ENCODE results near the gene ADGRG1. TPM values are rescaled to one million over a fixed set of nuclear protein-coding genes. Genes with fewer than 3 reads are reported as not detected.

Gene ADGRG1
- total RNA-seq, 2 donors from 2014 or later: 4.3 to 8.2 TPM

DNA sequence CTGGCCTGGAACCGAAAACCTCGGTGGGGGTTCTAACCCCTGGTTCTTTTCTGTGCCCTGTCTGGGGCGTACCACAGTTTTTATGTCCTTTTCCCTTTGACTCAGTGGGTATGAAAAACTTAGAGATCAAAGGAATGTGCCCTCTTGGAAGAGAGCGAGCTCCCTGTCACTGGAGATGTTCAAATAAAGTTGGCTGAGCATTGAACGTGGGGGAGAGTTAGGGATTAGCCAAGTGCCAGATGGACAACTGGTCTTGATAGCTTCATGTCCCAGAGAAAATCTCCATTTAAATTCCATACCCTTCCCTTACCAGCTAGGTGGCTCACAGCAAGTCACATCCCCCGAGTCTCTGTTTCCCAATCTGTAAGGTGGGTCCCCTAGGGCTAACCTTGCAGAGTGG lies 9.5 kb downstream of the ADGRG1 start:
- peak overlapping the region in 1 of 2 donors; percentile 58 for H3K27ac Mint-ChIP-seq
- ATAC-seq: no peak

DNA sequence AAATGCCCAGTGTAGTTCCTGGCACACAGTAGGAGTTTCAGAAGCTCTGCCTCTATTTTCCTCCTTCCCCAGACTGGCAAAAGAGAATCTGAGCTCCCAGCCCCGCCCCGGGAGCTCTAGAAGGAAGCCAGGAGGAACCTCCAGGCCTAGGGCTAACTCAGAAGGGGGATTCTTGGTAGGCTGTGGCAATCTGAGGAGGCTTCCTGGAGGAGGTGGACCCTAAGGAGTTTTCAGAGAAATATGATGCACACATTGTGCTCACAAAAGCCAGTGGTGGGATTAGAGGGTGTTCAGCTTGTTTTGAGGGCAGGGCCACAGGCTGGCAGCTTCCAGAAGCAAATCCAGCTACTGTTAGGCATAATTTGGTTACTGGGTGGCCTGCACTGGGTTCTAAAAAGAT lies 10.0 kb downstream of the ADGRG1 start:
- Mint-ChIP-seq H3K9me3 (no peaks in the 10 kb centered on the region), H3K36me3 (no peaks in the 10 kb centered on the region), H3K27ac (peak overlapping the region in 1 of 2 donors; percentile 58)
- ATAC-seq: no peak
- no peak for DNase-seq (ENCODE audit: low spot score in 2 of 2)

More for the DNA sequence above, 9.5 kb downstream of the ADGRG1 start:
- DNase-seq (ENCODE audit: low spot score in 2 of 2): no peak
- Mint-ChIP-seq H3K9me3 (no peaks in the 10 kb centered on the region), H3K36me3 (no peaks in the 10 kb centered on the region)

DNA sequence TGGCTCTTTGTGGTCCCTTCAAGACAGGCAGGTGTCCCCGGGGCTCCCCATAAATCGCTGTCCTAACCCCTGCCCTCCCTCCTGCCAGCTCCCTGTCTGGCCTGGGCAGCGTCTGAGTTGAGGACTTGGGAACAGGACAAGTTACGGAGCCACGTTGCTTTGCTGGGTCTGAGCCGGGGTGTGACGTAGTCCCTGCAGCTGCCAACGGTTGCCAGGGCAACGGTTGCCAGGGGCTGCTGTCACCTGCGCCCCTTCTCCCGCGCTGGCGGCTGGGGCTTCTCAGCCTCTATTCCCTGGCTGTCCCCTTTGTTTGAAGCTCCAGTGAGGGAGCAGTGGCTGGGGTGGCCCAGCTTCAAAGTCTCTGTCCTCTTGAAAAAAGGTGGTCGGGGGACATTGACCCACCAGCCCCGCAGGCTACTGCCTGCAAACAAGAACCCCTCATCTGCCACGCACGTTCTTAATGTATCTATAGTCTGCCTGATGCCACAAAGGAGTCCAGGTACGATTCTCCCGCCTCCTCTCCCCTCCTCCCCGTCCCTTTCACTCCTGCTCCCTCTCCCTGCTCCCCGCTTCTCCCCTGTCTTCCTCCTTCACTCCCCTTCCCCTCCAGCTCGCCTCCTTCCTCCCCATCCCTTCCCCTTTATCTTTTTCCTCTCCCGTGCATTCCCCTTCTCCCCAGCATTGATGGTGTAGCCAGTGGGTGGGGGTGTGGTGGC lies 10.9 kb downstream of the ADGRG1 start:
- DNase-seq (ENCODE audit: low spot score in 2 of 2): no peak
- Mint-ChIP-seq H3K36me3 (no peaks in the 10 kb centered on the region), H3K27ac (no peak overlapping the region), H3K9me3 (no peaks in the 10 kb centered on the region)
- ATAC-seq: peak in 1 of 2 donors; percentile 52

DNA sequence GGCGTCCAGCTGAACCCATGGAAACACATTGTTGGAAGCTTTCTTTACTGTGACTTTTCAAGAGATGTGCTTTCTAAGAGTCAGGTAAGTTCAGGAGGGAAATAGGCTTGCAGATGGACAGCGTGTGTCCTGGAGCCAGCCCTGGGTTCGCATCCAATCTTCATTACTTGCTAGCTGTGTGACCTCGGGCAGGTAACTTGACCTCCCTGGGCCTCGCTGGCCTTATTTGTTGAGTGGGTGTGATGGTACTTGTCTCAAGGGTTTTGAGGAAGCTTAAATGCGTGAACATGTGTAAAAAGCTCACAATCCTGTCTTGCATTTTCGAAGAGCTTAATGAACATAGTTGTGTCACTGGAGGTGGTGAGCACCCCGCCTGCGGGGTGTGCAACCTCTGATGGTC lies 11.8 kb downstream of the ADGRG1 start:
- Mint-ChIP-seq H3K36me3 (no peaks in the 10 kb centered on the region), H3K27ac (no peak overlapping the region), H3K9me3 (no peaks in the 10 kb centered on the region)
- ATAC-seq (no peak), DNase-seq (ENCODE audit: low spot score in 2 of 2) (no peak)

DNA sequence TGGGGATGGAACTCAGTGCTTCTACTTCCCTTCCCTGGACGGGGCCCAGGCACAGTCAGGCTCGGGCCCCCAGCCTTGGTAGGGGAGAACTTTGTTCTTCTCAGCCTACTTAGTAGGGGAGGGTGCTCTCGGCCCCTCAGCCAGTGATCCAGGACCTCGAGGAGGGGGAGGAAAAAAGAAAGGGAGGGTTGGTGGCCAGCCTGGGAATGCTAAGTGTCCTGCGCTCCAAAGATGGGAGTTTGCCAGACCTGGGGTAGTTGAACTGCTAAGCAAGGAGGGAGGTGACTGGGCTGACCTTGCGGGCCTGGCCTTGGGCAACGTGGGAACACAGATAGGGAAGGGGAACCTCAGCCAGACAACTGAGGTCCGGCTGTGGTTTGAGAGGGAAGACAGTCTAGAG lies 12.2 kb downstream of the ADGRG1 start:
- Mint-ChIP-seq H3K36me3 (no peaks in the 10 kb centered on the region), H3K27ac (no peak overlapping the region), H3K9me3 (no peaks in the 10 kb centered on the region)
- DNase-seq (ENCODE audit: low spot score in 2 of 2): no peak
- no peak for ATAC-seq

DNA sequence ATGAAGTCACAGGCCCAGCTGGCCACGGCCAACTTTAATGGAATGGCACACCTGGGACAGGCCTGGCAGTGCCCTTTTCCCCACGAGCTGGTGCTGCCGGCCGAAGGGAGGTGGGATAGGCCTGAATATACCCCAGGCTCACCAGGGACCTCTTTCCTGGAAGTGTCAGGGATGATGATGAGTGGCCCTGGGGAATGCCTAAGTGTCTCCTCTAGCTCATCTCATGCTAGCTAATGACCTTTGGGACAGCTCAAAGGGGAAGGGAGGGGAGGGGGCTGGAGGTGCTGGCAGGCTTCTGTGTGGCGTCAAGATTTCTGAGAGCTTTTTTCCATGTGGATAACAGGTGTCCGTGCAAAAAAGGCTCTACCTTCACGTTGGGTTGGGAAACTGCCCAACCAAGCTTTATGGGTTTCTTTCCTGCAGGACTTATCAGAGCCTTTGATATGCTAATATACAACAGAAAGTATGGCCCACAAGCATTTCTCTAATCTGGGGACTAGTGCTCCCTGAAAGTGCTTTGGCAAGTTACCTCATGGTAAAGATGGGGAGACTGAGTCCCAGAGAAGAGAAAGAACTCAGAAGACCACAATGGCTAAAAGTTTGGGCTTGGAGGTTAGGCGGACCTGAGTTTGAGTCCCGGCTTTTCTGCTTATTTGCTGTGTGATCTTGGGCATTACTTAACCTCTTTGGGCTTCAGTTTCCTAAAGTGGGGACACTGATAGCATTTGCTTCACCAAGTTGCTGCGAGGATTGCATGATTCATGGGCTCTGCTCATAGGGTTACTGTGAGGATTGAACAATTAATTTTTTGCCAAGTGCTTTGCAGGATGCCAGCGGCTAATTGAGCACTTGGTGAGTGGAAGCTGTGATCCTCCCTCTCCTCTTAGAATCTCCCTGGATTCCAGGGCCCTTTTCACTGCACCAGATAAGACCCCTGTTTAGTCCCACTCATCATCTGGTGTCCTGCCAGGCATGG lies 14.0 kb downstream of the ADGRG1 start:
- Mint-ChIP-seq H3K36me3 (no peaks in the 10 kb centered on the region), H3K27ac (peak overlapping the region in 1 of 2 donors; percentile 2), H3K9me3 (no peaks in the 10 kb centered on the region)
- DNase-seq (ENCODE audit: low spot score in 2 of 2) (no peak), ATAC-seq (no peak)

DNA sequence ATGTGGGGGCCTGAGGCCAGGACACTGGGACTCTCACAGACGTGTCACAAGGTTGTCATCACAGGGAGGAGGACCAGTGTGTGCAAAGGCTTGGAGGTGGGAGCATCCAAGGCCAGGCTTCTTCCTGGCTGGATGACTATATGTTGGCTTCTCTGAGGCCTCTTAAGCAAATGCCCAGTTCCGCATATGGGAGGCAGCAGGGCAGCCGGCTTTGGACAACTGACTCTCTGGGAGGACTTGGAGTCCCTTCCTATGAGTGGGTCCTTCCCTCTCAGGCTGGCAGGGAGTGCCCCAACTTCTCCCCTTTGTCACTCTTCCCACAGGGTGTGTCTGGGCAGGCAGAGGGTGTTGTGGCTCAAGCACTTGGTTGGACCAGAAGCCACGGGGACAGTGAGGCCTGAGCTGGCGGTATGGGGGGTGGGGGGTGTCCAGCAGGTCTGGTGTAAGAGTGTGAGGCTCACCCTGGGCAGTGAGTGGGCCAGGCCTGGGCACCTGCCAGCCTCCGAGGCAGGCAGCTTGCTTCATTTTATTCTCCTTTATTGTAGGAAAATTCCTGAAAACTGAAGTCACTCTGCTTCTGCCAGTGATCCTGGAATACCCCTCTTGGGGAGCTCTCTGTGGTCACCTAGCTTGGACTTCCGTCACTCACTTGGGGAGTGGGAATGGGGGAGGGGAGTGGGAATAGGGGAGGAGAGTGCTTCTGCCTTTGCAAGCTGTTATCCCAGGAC lies 14.9 kb downstream of the ADGRG1 start:
- Mint-ChIP-seq H3K36me3 (no peaks in the 10 kb centered on the region), H3K27ac (no peak overlapping the region)

DNA sequence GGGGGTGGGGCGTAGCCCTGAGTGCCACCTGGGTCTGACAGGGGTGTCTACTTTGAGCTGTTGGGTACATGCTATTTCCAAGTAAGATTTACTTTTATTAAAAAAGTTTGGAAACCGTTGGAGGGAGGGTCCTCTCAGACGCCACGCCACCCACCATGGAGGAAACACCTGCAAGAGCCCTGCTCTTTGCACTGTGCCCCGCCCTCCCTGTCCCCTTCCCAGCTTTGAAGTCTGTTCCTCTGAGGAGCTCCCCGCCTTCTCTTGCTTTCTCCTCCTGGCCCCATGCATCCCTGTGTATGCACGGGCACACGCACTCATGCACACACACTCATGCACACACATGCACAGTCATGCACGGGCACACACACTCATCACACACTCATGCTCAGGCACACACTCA lies 15.5 kb downstream of the ADGRG1 start:
- H3K9me3 Mint-ChIP-seq: no peaks in the 10 kb centered on the region
- no peak for DNase-seq (ENCODE audit: low spot score in 2 of 2)
- no peaks in the 10 kb centered on the region for H3K36me3 Mint-ChIP-seq
- ATAC-seq: no peak
- no peak overlapping the region for H3K27ac Mint-ChIP-seq

More for the DNA sequence above, 14.9 kb downstream of the ADGRG1 start:
- DNase-seq (ENCODE audit: low spot score in 2 of 2): no peak
- H3K9me3 Mint-ChIP-seq: no peaks in the 10 kb centered on the region
- ATAC-seq: no peak

DNA sequence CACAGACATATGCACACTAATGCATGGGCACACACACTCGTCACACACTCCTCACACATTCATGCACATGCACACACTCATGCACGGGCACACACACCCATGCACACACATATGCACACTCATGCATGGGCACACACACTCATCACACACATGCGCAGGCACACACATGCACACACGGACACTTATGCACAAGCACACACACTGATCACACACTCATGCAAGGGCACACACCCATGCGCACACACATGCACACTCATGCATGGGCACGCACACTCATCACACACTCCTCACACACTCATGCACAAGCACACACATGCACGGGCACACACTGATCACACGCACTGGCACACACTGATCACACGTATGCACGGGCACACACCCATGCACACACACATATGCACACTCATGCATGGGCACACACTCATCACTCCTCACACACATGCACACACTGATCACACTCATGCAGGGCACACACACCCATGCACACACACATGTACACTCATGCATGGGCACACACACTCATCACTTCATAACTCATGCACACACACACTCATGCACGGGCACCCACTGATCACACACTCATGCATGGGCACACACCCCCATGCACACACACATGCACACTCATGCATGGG lies 16.1 kb downstream of the ADGRG1 start:
- DNase-seq (ENCODE audit: low spot score in 2 of 2): no peak
- Mint-ChIP-seq H3K36me3 (no peaks in the 10 kb centered on the region), H3K27ac (no peak overlapping the region), H3K9me3 (no peaks in the 10 kb centered on the region)
- no peak for ATAC-seq

DNA sequence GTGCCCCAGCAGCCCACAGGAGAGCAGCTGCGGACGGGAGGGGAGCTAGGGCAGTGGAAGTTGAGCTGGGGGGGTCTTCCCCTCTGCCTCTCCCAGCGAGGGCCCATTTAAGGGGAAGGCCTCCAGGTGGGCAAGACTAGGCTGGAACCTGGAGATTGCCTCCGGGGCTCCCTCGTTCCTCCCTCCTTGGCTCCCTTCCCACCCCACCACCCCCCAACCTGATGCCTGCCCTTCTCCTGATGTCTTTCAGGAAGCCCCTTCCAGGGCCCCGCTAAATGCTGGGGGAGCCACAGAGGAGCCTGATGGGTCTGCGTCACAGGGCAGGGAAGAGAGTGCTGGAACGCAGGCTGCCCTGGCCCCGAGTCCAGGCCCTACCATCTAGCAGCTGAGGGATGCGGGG lies 16.7 kb downstream of the ADGRG1 start:
- Mint-ChIP-seq H3K36me3 (no peaks in the 10 kb centered on the region), H3K9me3 (no peaks in the 10 kb centered on the region), H3K27ac (no peak overlapping the region)
- DNase-seq (ENCODE audit: low spot score in 2 of 2): no peak
- no peak for ATAC-seq

DNA sequence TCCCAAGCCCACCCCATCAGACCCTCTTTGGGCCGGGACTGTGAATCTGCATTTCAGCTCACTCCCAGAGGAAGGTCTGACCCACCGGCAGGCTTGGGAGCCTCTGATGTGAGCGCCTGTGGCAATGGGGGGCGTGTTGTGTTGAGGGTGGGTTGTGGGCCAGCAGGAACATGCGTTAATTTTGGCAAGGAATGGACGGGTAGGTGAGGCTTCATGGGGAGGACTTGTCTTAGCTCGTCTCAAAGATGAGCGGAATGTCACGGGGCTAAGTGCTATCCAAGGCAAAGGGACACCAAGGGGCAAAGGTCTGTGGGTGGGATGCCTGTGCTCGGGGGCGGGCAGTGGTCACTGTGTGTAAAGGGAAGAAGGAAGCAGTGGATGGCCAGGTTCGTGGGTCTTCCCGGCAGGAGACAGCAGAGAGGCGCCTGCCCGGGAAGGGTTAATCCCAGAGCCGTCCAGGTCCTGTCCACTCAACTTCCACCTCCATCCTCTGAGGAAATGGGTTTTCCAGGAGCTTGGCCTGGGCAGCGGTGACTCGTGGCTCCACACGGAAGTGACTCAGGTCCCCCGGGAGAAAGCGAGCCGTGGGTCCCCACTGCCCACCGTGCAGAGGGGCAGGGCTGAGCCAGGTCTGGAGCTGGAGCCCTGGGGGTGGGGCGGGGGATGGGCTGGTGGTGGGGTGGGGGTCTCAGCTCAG lies 17.4 kb downstream of the ADGRG1 start:
- no peak for DNase-seq (ENCODE audit: low spot score in 2 of 2)
- no peak for ATAC-seq
- no peaks in the 10 kb centered on the region for H3K36me3 Mint-ChIP-seq
- no peaks in the 10 kb centered on the region for H3K9me3 Mint-ChIP-seq
- H3K27ac Mint-ChIP-seq: no peak overlapping the region

DNA sequence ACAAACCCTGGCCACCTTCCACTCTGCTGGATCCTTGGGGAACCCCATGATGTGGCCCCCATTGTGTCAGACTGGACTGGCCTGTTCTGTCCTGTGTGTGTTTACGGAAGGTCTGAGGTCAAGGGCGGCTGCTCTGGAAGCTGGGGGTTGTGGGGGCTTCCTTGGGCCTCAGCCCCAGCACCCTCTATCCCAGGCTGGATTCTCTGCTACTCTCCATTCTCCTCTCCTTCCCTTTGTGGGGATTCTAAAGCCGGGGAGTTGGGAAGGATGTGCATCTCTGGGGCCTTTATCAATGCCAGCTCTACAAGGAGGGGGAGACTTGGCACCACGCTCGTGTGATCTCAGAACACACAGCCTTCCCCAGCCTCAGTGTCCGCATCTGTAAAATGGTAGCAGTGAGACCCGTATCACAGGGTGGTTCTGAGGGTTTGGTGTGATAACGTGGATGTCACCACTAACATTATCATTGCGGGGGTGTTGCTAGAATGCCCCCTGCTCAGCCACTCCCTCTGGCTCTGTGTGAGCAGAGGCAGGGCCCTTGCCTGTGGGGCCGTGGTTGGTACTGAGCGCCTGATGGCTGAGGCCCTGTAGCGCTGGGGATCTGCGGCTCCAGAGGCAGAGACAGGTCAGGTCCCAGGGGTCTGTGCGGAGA lies 18.1 kb downstream of the ADGRG1 start:
- no peak overlapping the region for H3K27ac Mint-ChIP-seq
- H3K9me3 Mint-ChIP-seq: no peaks in the 10 kb centered on the region
- no peaks in the 10 kb centered on the region for H3K36me3 Mint-ChIP-seq
- ATAC-seq: no peak
- DNase-seq (ENCODE audit: low spot score in 2 of 2): no peak

DNA sequence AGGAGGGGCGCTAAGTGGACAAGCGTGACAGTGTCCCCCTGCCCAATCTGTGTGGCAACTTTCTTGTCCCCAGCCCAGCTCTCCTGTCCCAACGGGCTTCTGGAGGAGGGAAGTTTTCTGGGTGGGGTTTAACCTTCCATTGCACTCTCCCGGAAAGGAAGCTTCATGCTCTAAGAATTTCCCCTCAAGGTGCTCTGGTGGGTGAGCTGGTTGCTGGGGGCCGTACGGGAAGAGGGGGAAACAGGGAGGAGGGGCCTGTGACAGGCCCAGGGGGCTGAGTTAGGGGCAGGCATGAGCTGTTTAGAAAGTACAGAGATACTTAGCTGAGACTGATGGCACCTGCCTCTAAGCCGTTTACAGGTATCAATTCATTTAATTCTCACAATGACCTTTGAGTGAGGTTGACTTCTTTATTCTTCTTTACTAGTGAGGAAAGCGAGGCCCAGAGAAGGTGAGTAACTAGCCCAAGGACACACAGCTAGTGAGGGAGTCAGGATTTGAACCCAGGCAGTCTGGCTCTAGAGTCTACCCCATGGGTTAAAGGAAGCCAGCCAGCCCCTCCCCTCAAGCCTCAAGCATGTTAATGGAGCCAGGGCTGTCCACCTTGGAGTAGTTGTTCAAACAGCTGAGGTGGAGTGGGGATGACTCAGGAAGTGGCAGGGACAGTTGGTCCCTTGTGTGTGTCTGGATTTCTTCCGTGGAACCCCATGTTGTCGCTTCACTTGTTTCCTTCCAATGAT lies 18.9 kb downstream of the ADGRG1 start:
- Mint-ChIP-seq H3K9me3 (no peaks in the 10 kb centered on the region), H3K36me3 (no peaks in the 10 kb centered on the region), H3K27ac (peak overlapping the region; percentile 72 to 84)
- DNase-seq (ENCODE audit: low spot score in 2 of 2) (no peak), ATAC-seq (no peak)

DNA sequence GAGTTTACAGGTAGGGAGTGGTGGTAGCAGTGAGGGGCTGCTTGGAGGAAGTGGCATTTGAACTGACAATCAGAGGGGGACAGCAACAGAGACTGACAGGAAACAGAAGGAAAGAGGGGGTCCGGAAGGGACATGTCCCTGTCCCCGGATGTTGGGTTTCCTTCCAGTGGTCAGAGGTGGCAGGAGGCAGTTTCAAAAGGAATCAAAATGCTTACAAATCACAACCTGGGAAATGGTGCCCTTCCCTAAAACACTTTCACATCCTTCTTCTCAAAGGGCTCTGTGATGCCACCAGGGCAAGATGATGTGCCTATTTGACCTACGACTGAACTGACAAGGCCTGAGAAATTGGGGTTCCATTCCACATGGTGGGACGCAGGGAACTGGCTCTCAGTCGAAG lies 19.7 kb downstream of the ADGRG1 start:
- Mint-ChIP-seq H3K27ac (peak overlapping the region in 1 of 2 donors; percentile 84), H3K36me3 (no peaks in the 10 kb centered on the region), H3K9me3 (no peaks in the 10 kb centered on the region)
- ATAC-seq: no peak
- no peak for DNase-seq (ENCODE audit: low spot score in 2 of 2)

Data from activated naive CD4-positive, alpha-beta T cell treated with anti-CD3 and anti-CD28 coated beads, Interleukin-2, amount 50 U/mL, for 72 hours (primary cell).